Measurements from ENCODE around the gene BLOC1S5.

DNA sequence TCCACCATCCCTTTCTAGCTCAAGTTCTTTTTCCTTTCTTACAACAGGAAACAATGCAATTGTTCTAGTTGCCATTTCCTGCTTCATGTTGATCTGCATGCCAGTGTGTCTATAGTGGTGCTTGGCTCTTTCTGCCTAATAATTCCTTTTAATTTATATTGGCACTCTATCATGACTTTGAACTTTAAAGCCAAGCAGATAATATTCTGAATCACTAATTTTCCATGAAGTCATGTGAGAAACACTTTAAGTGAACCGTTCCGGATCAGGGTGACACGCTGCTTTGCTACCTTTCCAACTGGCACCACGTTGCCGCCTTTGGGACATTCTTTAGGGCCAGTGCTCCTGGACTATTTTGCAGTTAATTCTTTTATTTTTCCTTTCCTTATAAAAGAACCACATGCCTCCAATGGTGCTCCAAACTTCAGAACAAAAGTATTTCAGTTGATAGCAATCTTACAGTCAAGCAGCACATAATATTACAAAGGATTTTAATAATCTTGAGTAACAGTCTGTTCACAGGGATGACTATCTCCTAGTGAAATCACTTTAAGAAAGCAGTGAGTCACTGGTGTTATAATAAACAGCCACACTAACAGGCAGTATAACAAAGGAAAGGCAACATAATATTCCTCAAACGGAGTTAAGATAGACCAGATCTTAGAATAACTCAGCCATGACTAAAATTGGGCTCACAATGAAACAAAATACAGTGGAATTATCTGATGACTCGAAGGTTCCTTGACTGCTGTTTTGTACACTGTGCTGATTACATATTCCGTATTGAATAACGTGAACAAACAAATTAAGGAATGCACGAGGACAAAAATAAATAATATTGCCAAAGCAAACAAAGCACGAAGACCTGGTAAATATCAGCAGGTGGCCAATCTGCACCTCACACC, 19.0 kb upstream of the BLOC1S5 start:
- TF ChIP-seq POLR2AphosphoS5 (IDR thresholded peaks at IDR 0.05; ENCODE audit: low read depth, low read length) (no peak), SIN3A (IDR thresholded peaks at IDR 0.05; ENCODE audit: borderline replicate concordance, insufficient read depth, low read length) (no peak)
- TF ChIP-seq, protein P1, sequence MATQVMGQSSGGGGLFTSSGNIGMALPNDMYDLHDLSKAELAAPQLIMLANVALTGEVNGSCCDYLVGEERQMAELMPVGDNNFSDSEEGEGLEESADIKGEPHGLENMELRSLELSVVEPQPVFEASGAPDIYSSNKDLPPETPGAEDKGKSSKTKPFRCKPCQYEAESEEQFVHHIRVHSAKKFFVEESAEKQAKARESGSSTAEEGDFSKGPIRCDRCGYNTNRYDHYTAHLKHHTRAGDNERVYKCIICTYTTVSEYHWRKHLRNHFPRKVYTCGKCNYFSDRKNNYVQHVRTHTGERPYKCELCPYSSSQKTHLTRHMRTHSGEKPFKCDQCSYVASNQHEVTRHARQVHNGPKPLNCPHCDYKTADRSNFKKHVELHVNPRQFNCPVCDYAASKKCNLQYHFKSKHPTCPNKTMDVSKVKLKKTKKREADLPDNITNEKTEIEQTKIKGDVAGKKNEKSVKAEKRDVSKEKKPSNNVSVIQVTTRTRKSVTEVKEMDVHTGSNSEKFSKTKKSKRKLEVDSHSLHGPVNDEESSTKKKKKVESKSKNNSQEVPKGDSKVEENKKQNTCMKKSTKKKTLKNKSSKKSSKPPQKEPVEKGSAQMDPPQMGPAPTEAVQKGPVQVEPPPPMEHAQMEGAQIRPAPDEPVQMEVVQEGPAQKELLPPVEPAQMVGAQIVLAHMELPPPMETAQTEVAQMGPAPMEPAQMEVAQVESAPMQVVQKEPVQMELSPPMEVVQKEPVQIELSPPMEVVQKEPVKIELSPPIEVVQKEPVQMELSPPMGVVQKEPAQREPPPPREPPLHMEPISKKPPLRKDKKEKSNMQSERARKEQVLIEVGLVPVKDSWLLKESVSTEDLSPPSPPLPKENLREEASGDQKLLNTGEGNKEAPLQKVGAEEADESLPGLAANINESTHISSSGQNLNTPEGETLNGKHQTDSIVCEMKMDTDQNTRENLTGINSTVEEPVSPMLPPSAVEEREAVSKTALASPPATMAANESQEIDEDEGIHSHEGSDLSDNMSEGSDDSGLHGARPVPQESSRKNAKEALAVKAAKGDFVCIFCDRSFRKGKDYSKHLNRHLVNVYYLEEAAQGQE (IDR thresholded peaks at IDR 0.05; ENCODE audit: insufficient read depth in 1 of 2, low read depth in 2 of 2, low read length in 2 of 2): no peak

All from PFSK-1 (cell line).